ELR (cell line): Measurements from ENCODE around the gene APOBEC3G.
"Not testable (repeated sequence)": the region's sequence is repeated elsewhere in the genome, so short reads cannot be mapped to it uniquely, and the experiment has no call there.

ENCODE experiments used
- DNase-seq: peaks from one replicate; pipeline ENCODE4 v3.0.0-alpha.2; 2015; ENCODE audit warnings: low read depth

APOBEC3G gene

GRCh38 chr22:39066442-39067276 lies 10.4 kb upstream of the APOBEC3G start:
- not testable (repeated sequence) for DNase-seq

GRCh38 chr22:39068033-39068785 lies 8.9 kb upstream of the APOBEC3G start:
- no peak for DNase-seq

GRCh38 chr22:39070186-39070585 lies 6.9 kb upstream of the APOBEC3G start:
- DNase-seq: no peak

GRCh38 chr22:39072581-39072981 lies 4.5 kb upstream of the APOBEC3G start:
- DNase-seq: not testable (repeated sequence)

- no peak for DNase-seq
Observed at GRCh38 chr22:39073981-39074380, 3.1 kb upstream of the APOBEC3G start.

GRCh38 chr22:39076155-39077025 lies 685 bp upstream of the APOBEC3G start:
- not testable (repeated sequence) for DNase-seq

- not testable (repeated sequence) for DNase-seq
Observed at GRCh38 chr22:39077912-39078311, 837 bp downstream of the APOBEC3G start.

GRCh38 chr22:39078329-39078728 lies 1.3 kb downstream of the APOBEC3G start:
- no peak for DNase-seq

- DNase-seq: not testable (repeated sequence)
Observed at GRCh38 chr22:39079054-39079637, 2.1 kb downstream of the APOBEC3G start.

- DNase-seq: no peak
Observed at GRCh38 chr22:39080052-39080762, 3.1 kb downstream of the APOBEC3G start.

- no peak for DNase-seq
Observed at GRCh38 chr22:39081016-39081415, 3.9 kb downstream of the APOBEC3G start.

GRCh38 chr22:39081598-39081997 lies 4.5 kb downstream of the APOBEC3G start:
- DNase-seq: no peak

GRCh38 chr22:39083212-39084165 lies 6.4 kb downstream of the APOBEC3G start:
- DNase-seq: no peak

- no peak for DNase-seq
Observed at GRCh38 chr22:39084666-39085065, 7.6 kb downstream of the APOBEC3G start.

- DNase-seq: no peak
Observed at GRCh38 chr22:39087098-39087497, 10.0 kb downstream of the APOBEC3G start.

- DNase-seq: no peak
Observed at GRCh38 chr22:39087881-39088684, 11.0 kb downstream of the APOBEC3G start.

- DNase-seq: no peak
Observed at GRCh38 chr22:39088685-39089032, 11.6 kb downstream of the APOBEC3G start.

- DNase-seq: peak; percentile 24
Observed at GRCh38 chr22:39089928-39090327, 12.9 kb downstream of the APOBEC3G start.

- DNase-seq: peak; percentile 75
Observed at GRCh38 chr22:39090426-39091064, 13.5 kb downstream of the APOBEC3G start.
